ENCODE measurements around the gene PTPRD.

The PTPRD gene

GRCh38 chr9:8491563-8491962, 2121.2 kb downstream of the PTPRD start:
- TF ChIP-seq CTCF (IDR thresholded peaks at IDR 0.05; ENCODE audit: extremely low read depth, missing control alignments), result no peak
- DNase-seq (ENCODE audit: low spot score), result no peak

GRCh38 chr9:8489835-8490234, 2123.0 kb downstream of the PTPRD start:
- no peak for TF ChIP-seq CTCF (IDR thresholded peaks at IDR 0.05; ENCODE audit: extremely low read depth, missing control alignments)
- DNase-seq (ENCODE audit: low spot score), result no peak

GRCh38 chr9:8486095-8486494, 2126.7 kb downstream of the PTPRD start:
- no peak for TF ChIP-seq CTCF (IDR thresholded peaks at IDR 0.05; ENCODE audit: extremely low read depth, missing control alignments)
- DNase-seq (ENCODE audit: low spot score), result no peak

- DNase-seq (ENCODE audit: low spot score), result no peak
- TF ChIP-seq CTCF (IDR thresholded peaks at IDR 0.05; ENCODE audit: extremely low read depth, missing control alignments), result no peak
These were observed 2128.1 kb downstream of the PTPRD start for GRCh38 chr9:8484597-8485191.

GRCh38 chr9:8477450-8477849, 2135.4 kb downstream of the PTPRD start:
- no peak for TF ChIP-seq CTCF (IDR thresholded peaks at IDR 0.05; ENCODE audit: extremely low read depth, missing control alignments)

GRCh38 chr9:8474937-8475336, 2137.9 kb downstream of the PTPRD start:
- no peak for TF ChIP-seq CTCF (IDR thresholded peaks at IDR 0.05; ENCODE audit: extremely low read depth, missing control alignments)
- no peak for DNase-seq (ENCODE audit: low spot score)

More at GRCh38 chr9:8477450-8477849, 2135.4 kb downstream of the PTPRD start:
- DNase-seq (ENCODE audit: low spot score), result no peak

- DNase-seq (ENCODE audit: low spot score), result no peak
- no peak for TF ChIP-seq CTCF (IDR thresholded peaks at IDR 0.05; ENCODE audit: extremely low read depth, missing control alignments)
These were observed 2139.4 kb downstream of the PTPRD start for GRCh38 chr9:8473244-8474020.

All from GM20000 (cell line).